Panc1 (cell line): ENCODE data around the gene DPYD. TPM values are rescaled to one million over a fixed set of nuclear protein-coding genes. Genes with fewer than 3 reads are reported as not detected.

Experiments
- ATAC-seq: fragments of 200-7000 bp; cut with Tn5 transposase; 2 replicates; pipeline ENCODE4 v1.9.1; 2020; ENCODE audit warnings: mild to moderate bottlenecking, moderate library complexity
- BruUV-seq: library from RNA; stranded (reverse); fragments of 400-500 nt; replicated peaks from 2 replicates; lab custom pipeline; 2021; lab: Mats Ljungman, UMichigan
- CTCF ChIA-PET: fragments of 300-600 bp; sonication (Branson Sonifier 250); formaldehyde crosslinking; loops from one replicate; lab custom pipeline; 2022; ENCODE audit warnings: antibody characterized with exemption; lab: Charles Lee
- POLR2A ChIA-PET: fragments of 300-600 bp; sonication (Branson Sonifier 250); formaldehyde crosslinking; loops from one replicate; lab custom pipeline; 2022; ENCODE audit warnings: antibody characterized with exemption; lab: Charles Lee
- DNase-seq: peaks from one replicate; pipeline ENCODE4 v3.0.0-alpha.2; 2010; ENCODE audit warnings: low read depth, low spot score
- H3K27ac ChIP-seq: 2 replicates; pipeline ENCODE4 v1.5.1; 2011; ENCODE audit warnings: mild to moderate bottlenecking, low read length, inconsistent platforms
- H3K27me3 ChIP-seq: fragments of 200-500 bp; sonication (Bioruptor generic); 2 replicates; pipeline ENCODE4 v1.6.0; 2014; ENCODE audit warnings: low read length, inconsistent platforms; ENCODE audit not compliant: control insufficient read depth, insufficient read depth
- H3K36me3 ChIP-seq: fragments of 200-500 bp; sonication (Bioruptor generic); 2 replicates; pipeline ENCODE4 v1.5.1; 2014; ENCODE audit warnings: inconsistent platforms, mild to moderate bottlenecking, low read length, moderate library complexity; ENCODE audit not compliant: control insufficient read depth, insufficient read depth
- H3K4me1 ChIP-seq: 2 replicates; pipeline ENCODE4 v1.5.1; 2011; ENCODE audit warnings: inconsistent platforms, mild to moderate bottlenecking, low read length, moderate library complexity; ENCODE audit not compliant: control insufficient read depth, insufficient read depth
- H3K4me3 ChIP-seq, 2 experiments: 2 replicates each; pipeline ENCODE4 v1.5.1; 2011 to 2012; ENCODE audit warnings: low read depth in 2 of 2, low read length in 2 of 2, mild to moderate bottlenecking in 2 of 2, inconsistent platforms in 1 of 2, moderate library complexity in 1 of 2
- H3K9me3 ChIP-seq: fragments of 200-500 bp; sonication (Bioruptor generic); 2 replicates; pipeline ENCODE4 v1.5.1; 2014; ENCODE audit warnings: low read depth, mild to moderate bottlenecking, inconsistent platforms, low read length, moderate library complexity; ENCODE audit not compliant: control insufficient read depth, insufficient read depth
- CTCF ChIP-seq: fragments of 450-650 bp; IDR thresholded peaks from 2 replicates; pipeline ENCODE4 v1.5.1; 2017; ENCODE audit warnings: mild to moderate bottlenecking
- POLR2AphosphoS5 ChIP-seq: IDR thresholded peaks from 2 replicates; pipeline ENCODE4 v1.6.1; 2012; ENCODE audit warnings: mild to moderate bottlenecking, low read depth, low read length, moderate library complexity
- REST ChIP-seq, 2 experiments: IDR thresholded peaks; 2 replicates each; pipeline ENCODE4 v1.6.1; 2011 to 2012; ENCODE audit warnings: low read depth in 2 of 2, control low read depth in 1 of 2, low read length in 1 of 2, mild to moderate bottlenecking in 1 of 2, moderate library complexity in 1 of 2; ENCODE audit not compliant: insufficient read depth in 1 of 2
- SIN3A ChIP-seq: IDR thresholded peaks from 2 replicates; pipeline ENCODE4 v1.6.1; 2012; ENCODE audit warnings: low read depth, mild to moderate bottlenecking, low read length, moderate library complexity, borderline replicate concordance; ENCODE audit not compliant: insufficient read depth
- TCF7L2 ChIP-seq: IDR thresholded peaks from 2 replicates; pipeline ENCODE4 v1.6.1; 2011; ENCODE audit warnings: mild to moderate bottlenecking, low read depth, low read length, inconsistent platforms
- in situ Hi-C: cut with HindIII; loops from 2 replicates; pipeline ENCODE4 v1.10.0; 2016; ENCODE audit warnings: low sequenced_read_pairs, low pct_unique_long_range_greater_than_20kb
- intact Hi-C: fragments of 100-400 bp; cut with micrococcal nuclease; formaldehyde crosslinking; loops from one replicate; pipeline ENCODE4 v1.10.0; 2022; ENCODE audit not compliant: unreplicated experiment
- total RNA-seq: library from RNA; stranded (reverse); gene quantifications from one replicate; pipeline ENCODE4 v1.2.1, GENCODE V29; 2021; ENCODE audit not compliant: unreplicated experiment

Gene DPYD
- total RNA-seq, 1 experiment from 2014 or later = 2.0 TPM

- CTCF ChIA-PET = no interaction called here
- POLR2A ChIA-PET = no interaction called here
- in situ Hi-C loops = no loop called here
Observed at GRCh38 chr1:97925151-97925550, 4.3 kb upstream of the DPYD start.

GRCh38 chr1:97923811-97924210 lies 3.0 kb upstream of the DPYD start:
- ATAC-seq = no peak
- no peak overlapping the region for H3K27ac ChIP-seq
- BruUV-seq = no TSS peak
- H3K9me3 ChIP-seq = no peaks in the 10 kb centered on the region
- H3K36me3 ChIP-seq = no peaks in the 10 kb centered on the region
- POLR2A ChIA-PET = no interaction called here
- intact Hi-C loops (no loop called here), in situ Hi-C loops (no loop called here)
- no peak for DNase-seq
- no peak for TF ChIP-seq CTCF
- no peak for TF ChIP-seq POLR2AphosphoS5
- TF ChIP-seq SIN3A = no peak
- TF ChIP-seq TCF7L2 = no peak
- no peak for TF ChIP-seq REST (IDR thresholded peaks at IDR 0.05; ENCODE audit: insufficient read depth in 1 of 2, low read depth in 2 of 2, low read length in 1 of 2)
- H3K27me3 ChIP-seq = no peaks in the 10 kb centered on the region
- CTCF ChIA-PET = no interaction called here
- no peak overlapping the region for H3K4me3 ChIP-seq
- H3K4me1 ChIP-seq = no peaks in the 10 kb centered on the region; the same call in 1 of the 2 replicates

More at GRCh38 chr1:97925151-97925550, 4.3 kb upstream of the DPYD start:
- Histone ChIP-seq H3K36me3 (no peaks in the 10 kb centered on the region), H3K4me1 (no peaks in the 10 kb centered on the region), H3K9me3 (no peaks in the 10 kb centered on the region), H3K27ac (no peak overlapping the region), H3K4me3 (no peak overlapping the region), H3K27me3 (no peaks in the 10 kb centered on the region)
- no TSS peak for BruUV-seq
- TF ChIP-seq CTCF (no peak), POLR2AphosphoS5 (no peak), SIN3A (no peak), REST (IDR thresholded peaks at IDR 0.05; ENCODE audit: insufficient read depth in 1 of 2, low read depth in 2 of 2, low read length in 1 of 2) (no peak), TCF7L2 (no peak)
- no peak for ATAC-seq
- intact Hi-C loops = no loop called here
- no peak for DNase-seq
